Activated naive CD8-positive, alpha-beta T cell (primary cell): Measurements from ENCODE around the gene PPP6R1.
A peak's percentile ranks its signal among the peaks of the same experiment; 100 is the strongest.
"Not testable (repeated sequence)": the region's sequence is repeated elsewhere in the genome, so short reads cannot be mapped to it uniquely, and the experiment has no call there.

ENCODE experiments used
- H3K27ac Mint-ChIP-seq: one replicate; pipeline ENCODE4 v1.8.0; 2021; ENCODE audit warnings: mixed read lengths
- H3K27me3 Mint-ChIP-seq: one replicate; pipeline ENCODE4 v1.8.0; 2021; ENCODE audit warnings: mixed read lengths
- H3K36me3 Mint-ChIP-seq: one replicate; pipeline ENCODE4 v1.8.0; 2021; ENCODE audit warnings: mixed read lengths
- H3K4me1 Mint-ChIP-seq: one replicate; pipeline ENCODE4 v1.8.0; 2021; ENCODE audit warnings: low read depth, mixed read lengths
- H3K4me3 Mint-ChIP-seq: one replicate; pipeline ENCODE4 v1.8.0; 2021; ENCODE audit warnings: mild to moderate bottlenecking, mixed read lengths
- H3K9me3 Mint-ChIP-seq: one replicate; pipeline ENCODE4 v1.8.0; 2021; ENCODE audit warnings: low read depth, mixed read lengths

Gene PPP6R1

GRCh38 chr19:55212447-55212846 is 46.4 kb downstream of the PPP6R1 start:
- no peaks in the 10 kb centered on the region for H3K9me3 Mint-ChIP-seq
- peaks cover 13% of the 10 kb centered on the region for H3K27me3 Mint-ChIP-seq
- peaks cover 11% of the 10 kb centered on the region for H3K4me1 Mint-ChIP-seq
- no peak overlapping the region for H3K27ac Mint-ChIP-seq
- H3K4me3 Mint-ChIP-seq, result no peak overlapping the region
- H3K36me3 Mint-ChIP-seq, result no peaks in the 10 kb centered on the region

- H3K36me3 Mint-ChIP-seq, result no peaks in the 10 kb centered on the region
- H3K4me3 Mint-ChIP-seq, result no peak overlapping the region
- no peak overlapping the region for H3K27ac Mint-ChIP-seq
- peaks cover 2% of the 10 kb centered on the region for H3K4me1 Mint-ChIP-seq
- peaks cover 18% of the 10 kb centered on the region for H3K27me3 Mint-ChIP-seq
- no peaks in the 10 kb centered on the region for H3K9me3 Mint-ChIP-seq
These were observed 48.9 kb downstream of the PPP6R1 start for GRCh38 chr19:55209693-55210472.

- Mint-ChIP-seq H3K27ac (no peak within 1 kb of the TSS), H3K27me3 (peaks cover 22% of the 10 kb centered on the region), H3K4me3 (no peak within 1 kb of the TSS), H3K9me3 (no peaks in the 10 kb centered on the region), H3K36me3 (no peaks in the 10 kb centered on the region), H3K4me1 (peaks cover 2% of the 10 kb centered on the region)
These were observed 49.7 kb downstream of the PPP6R1 start, which contains the start of gene PTPRH for GRCh38 chr19:55208880-55209692. Gene PTPRH, minus strand, starts transcription at chr19:55209501. Its CDS starts 68 bp downstream, at chr19:55209433.

GRCh38 chr19:55206664-55207500 is 51.9 kb downstream of the PPP6R1 start:
- H3K27me3 Mint-ChIP-seq, result peaks cover 22% of the 10 kb centered on the region

GRCh38 chr19:55202199-55202598 is 56.6 kb downstream of the PPP6R1 start:
- H3K4me3 Mint-ChIP-seq, H3K27ac Mint-ChIP-seq, H3K9me3 Mint-ChIP-seq, H3K36me3 Mint-ChIP-seq, H3K4me1 Mint-ChIP-seq: not testable (repeated sequence)
- H3K27me3 Mint-ChIP-seq, result peaks cover 25% of the 10 kb centered on the region

More at GRCh38 chr19:55206664-55207500, 51.9 kb downstream of the PPP6R1 start:
- no peaks in the 10 kb centered on the region for H3K36me3 Mint-ChIP-seq
- peaks cover 2% of the 10 kb centered on the region for H3K4me1 Mint-ChIP-seq
- no peaks in the 10 kb centered on the region for H3K9me3 Mint-ChIP-seq
- H3K27ac Mint-ChIP-seq, result peak overlapping the region; percentile 66
- no peak overlapping the region for H3K4me3 Mint-ChIP-seq

GRCh38 chr19:55199620-55200204 is 59.1 kb downstream of the PPP6R1 start:
- Mint-ChIP-seq H3K27me3 (peaks cover 16% of the 10 kb centered on the region), H3K36me3 (no peaks in the 10 kb centered on the region), H3K9me3 (no peaks in the 10 kb centered on the region), H3K4me1 (no peaks in the 10 kb centered on the region), H3K4me3 (no peak overlapping the region), H3K27ac (no peak overlapping the region)

- no peaks in the 10 kb centered on the region for H3K4me1 Mint-ChIP-seq
- H3K36me3 Mint-ChIP-seq, result no peaks in the 10 kb centered on the region
- peaks cover 15% of the 10 kb centered on the region for H3K27me3 Mint-ChIP-seq
- no peaks in the 10 kb centered on the region for H3K9me3 Mint-ChIP-seq
- no peak overlapping the region for H3K4me3 Mint-ChIP-seq
- H3K27ac Mint-ChIP-seq, result no peak overlapping the region
These were observed 60.2 kb downstream of the PPP6R1 start for GRCh38 chr19:55198651-55199050.

GRCh38 chr19:55197528-55197927 is 61.3 kb downstream of the PPP6R1 start:
- Mint-ChIP-seq H3K4me3 (no peak overlapping the region), H3K27me3 (peaks cover 15% of the 10 kb centered on the region), H3K27ac (no peak overlapping the region), H3K9me3 (no peaks in the 10 kb centered on the region), H3K4me1 (no peaks in the 10 kb centered on the region), H3K36me3 (no peaks in the 10 kb centered on the region)

GRCh38 chr19:55196803-55197202 is 62.0 kb downstream of the PPP6R1 start:
- H3K27me3 Mint-ChIP-seq, result peaks cover 11% of the 10 kb centered on the region
- no peaks in the 10 kb centered on the region for H3K36me3 Mint-ChIP-seq
- H3K4me3 Mint-ChIP-seq, result no peak overlapping the region
- no peaks in the 10 kb centered on the region for H3K9me3 Mint-ChIP-seq
- no peaks in the 10 kb centered on the region for H3K4me1 Mint-ChIP-seq
- H3K27ac Mint-ChIP-seq, result no peak overlapping the region

GRCh38 chr19:55193481-55193880 is 65.3 kb downstream of the PPP6R1 start:
- H3K4me3 Mint-ChIP-seq, result no peak overlapping the region
- peaks cover 7% of the 10 kb centered on the region for H3K27me3 Mint-ChIP-seq
- H3K27ac Mint-ChIP-seq, result no peak overlapping the region
- peaks cover 4% of the 10 kb centered on the region for H3K4me1 Mint-ChIP-seq
- no peaks in the 10 kb centered on the region for H3K36me3 Mint-ChIP-seq
- H3K9me3 Mint-ChIP-seq, result no peaks in the 10 kb centered on the region

- H3K27me3 Mint-ChIP-seq, result peaks cover 6% of the 10 kb centered on the region
- H3K4me1 Mint-ChIP-seq, result peaks cover 5% of the 10 kb centered on the region
- no peaks in the 10 kb centered on the region for H3K9me3 Mint-ChIP-seq
- H3K27ac Mint-ChIP-seq, result no peak overlapping the region
- H3K4me3 Mint-ChIP-seq, result no peak overlapping the region
- no peaks in the 10 kb centered on the region for H3K36me3 Mint-ChIP-seq
These were observed 69.4 kb downstream of the PPP6R1 start for GRCh38 chr19:55189403-55189835.

- Mint-ChIP-seq H3K36me3 (no peaks in the 10 kb centered on the region), H3K4me3 (no peak overlapping the region), H3K27ac (no peak overlapping the region), H3K27me3 (peaks cover 6% of the 10 kb centered on the region), H3K9me3 (no peaks in the 10 kb centered on the region), H3K4me1 (peaks cover 5% of the 10 kb centered on the region)
These were observed 70.2 kb downstream of the PPP6R1 start for GRCh38 chr19:55188625-55189024.

- no peaks in the 10 kb centered on the region for H3K9me3 Mint-ChIP-seq
- no peak overlapping the region for H3K27ac Mint-ChIP-seq
- H3K27me3 Mint-ChIP-seq, result peaks cover 13% of the 10 kb centered on the region
- H3K36me3 Mint-ChIP-seq, result no peaks in the 10 kb centered on the region
- peaks cover 5% of the 10 kb centered on the region for H3K4me1 Mint-ChIP-seq
- no peak overlapping the region for H3K4me3 Mint-ChIP-seq
These were observed 72.7 kb downstream of the PPP6R1 start for GRCh38 chr19:55186080-55186479.

- Mint-ChIP-seq H3K4me1 (peaks cover 17% of the 10 kb centered on the region), H3K27ac (no peak overlapping the region), H3K4me3 (no peak overlapping the region), H3K27me3 (peaks cover 21% of the 10 kb centered on the region), H3K36me3 (no peaks in the 10 kb centered on the region), H3K9me3 (no peaks in the 10 kb centered on the region)
These were observed 77.1 kb downstream of the PPP6R1 start for GRCh38 chr19:55181740-55182139.
